NCI-H1092 treated with DMSO at 0.1 percent for 48 hours (cell line): Measurements from ENCODE around the gene NAV1.
"Not testable (repeated sequence)": the region's sequence is repeated elsewhere in the genome, so short reads cannot be mapped to it uniquely, and the experiment has no call there.

ENCODE experiments used
- DNase-seq: peaks from one replicate; lab custom pipeline; 2025; lab: John Stamatoyannopoulos, UW

NAV1 gene

DNA sequence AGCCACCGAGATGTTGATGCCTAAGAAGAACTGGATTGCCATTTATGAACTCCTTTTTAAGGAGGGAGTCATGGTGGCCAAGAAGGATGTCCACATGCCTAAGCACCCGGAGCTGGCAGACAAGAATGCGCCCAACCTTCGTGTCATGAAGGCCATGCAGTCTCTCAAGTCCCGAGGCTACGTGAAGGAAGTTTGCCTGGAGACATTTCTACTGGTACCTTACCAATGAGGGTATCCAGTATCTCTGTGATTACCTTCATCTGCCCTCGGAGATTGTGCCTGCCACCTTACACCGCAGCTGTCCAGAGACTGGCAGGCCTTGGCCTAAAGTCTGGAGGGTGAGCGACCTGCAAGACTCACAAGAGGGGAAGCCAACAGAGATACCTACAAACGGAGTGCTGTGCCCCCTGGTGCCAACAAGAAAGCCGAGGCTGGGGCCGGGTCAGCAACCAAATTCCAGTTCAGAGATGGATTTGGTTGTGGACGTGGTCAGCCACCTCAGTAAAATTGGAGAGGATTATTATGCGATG is 18.8 kb upstream of the NAV1 start:
- not testable (repeated sequence) for DNase-seq

DNA sequence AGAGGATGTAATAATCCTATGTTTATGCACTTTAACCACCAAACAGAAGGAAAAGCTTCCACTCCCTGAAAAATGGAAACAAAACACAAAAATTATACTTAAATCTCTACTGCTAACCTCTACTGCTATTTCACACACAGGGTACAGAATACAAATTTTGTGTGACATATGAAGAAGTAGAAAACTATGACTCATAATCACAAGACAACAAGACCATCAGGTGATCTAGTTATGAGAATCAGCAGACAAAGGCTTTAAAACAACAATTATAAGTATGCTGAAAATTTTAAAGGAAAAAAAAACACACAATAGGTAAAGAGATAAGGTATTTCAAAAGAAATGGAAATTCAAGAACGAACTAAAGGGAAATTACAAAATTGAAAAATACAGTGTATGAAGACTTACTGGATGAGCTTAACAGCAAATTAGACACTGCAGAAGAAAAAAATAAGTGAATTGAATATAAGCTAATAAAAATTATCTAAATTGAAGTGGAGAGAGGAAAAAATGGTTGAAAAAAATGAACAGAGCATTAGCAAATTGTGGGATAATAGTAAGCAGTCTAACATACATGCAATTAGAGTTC is 13.6 kb upstream of the NAV1 start:
- DNase-seq: no peak

DNA sequence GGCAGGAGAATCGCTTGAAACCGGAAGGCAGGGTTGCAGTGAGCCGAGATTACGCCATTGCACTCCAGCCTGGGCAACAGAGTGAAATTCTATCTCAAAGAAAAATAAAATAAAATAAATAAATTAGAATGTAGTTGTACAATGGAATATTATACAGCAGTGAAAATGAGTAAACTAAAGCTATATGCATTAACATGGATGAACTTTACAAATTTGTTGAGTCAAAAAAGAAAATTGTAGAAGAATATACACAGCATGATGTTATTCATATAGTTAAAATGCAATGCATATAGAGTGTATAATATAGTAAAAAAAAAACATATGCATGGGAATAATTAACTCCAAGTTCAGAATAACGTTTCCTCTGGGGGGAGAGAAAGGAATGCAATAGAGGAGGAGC is 11.0 kb upstream of the NAV1 start:
- no peak for DNase-seq

DNA sequence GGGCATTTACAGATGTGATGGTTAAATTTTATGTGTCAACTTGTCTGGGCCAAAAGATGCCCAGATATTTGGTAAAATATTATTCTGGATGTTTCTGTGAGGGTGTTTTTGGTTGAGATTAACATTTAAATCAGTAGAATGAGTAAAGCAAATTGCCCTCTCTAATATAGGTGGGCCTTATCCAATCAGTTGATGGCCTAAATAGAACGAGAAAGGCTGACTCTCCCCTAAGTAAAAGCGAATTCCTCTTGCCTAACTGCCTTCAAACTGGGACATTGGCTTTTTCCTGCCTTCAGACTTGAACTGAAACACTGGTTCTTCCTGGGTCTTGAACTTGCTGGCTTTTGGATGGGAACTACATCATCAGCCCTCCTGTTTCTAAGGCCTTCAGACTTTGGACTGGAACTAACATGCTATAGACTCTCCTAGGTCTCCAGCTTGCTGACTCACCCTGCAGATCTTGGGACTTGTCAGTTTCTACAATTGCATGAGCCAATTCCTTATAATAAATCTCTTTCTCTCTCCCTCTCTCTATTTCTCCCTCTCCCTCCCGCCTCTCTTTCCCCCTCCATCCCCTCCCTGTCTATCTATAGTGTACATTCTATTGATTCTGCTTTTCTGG is 10.2 kb upstream of the NAV1 start:
- no peak for DNase-seq

DNA sequence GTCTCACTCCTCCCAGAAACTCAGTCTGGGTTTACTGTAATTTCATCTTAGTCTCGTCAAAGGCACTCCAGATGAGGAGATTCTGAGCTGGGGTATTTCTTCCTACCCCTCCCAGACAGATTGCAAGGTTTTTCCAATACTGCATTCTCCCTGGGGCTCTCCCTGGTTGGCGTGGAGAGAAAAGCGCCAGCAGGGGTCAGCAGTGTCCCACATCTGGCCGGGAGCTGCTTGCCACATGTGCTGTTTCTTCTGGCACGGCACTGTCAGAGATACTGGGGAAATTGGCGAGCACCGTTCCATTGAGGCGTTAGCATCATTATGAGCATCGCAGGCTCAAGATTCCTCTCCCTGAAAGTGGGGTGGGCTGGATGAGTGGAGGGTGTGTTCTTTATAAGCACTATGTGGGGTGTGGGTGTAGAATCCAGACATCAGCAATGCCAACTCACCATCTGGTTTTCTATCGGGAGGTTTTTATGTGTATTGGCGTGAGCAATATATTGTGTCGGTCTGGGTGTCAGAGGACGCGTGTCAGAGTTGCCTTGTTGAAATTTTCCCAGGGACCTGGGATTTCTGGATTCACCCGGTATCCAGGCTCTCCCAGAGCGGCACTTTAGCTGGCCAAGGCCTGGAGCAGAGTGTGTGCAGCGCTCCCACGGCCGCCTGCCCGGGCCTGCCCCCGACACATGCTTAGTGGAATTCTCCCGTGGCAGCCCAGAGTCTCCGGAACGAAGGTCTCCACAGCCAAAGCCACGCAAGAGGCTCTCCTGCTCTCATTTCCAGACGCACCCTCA is 8.0 kb upstream of the NAV1 start:
- peak; percentile 57 for DNase-seq

DNA sequence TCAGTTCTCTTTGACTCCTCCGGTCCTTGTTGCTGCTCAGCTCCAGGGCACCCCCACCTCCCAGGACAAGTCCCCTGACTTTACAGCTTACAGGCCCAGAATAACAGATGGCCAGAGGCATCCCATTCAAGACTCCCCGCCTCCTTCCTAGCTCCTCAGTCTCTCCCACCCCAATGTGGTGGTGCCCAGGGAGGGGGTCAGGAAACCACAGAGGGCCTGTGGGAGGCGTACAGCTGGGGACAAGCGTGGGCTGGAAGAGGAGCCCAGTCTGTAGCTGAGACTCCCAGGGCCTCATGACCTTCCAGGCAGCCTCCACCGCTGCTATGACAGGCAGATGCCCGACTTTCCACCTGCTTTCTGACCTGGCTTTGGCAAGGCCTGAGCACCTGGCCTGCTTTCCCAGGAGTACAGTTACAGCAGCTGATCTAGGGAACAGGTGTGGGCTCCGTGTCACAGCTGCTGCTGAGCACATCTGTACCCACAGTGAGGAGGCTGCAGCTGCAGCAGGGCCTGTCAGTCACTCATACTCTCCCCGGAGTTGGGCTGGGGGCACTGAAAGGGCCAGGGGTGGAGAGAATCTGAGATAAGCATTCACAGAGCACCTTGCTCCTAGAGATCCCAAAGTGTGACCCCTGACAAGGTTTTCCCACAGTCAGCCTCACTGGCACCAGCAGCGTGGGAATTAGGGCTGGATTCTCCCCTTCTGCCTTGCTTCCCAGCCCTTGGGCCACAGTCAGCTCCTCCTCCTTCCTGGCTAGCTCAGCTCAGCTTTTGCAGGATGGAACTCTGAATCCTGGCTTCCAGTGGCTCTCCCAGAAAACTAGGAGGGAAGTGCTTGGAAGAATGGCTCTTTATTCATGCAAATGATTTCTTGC is 7.1 kb upstream of the NAV1 start:
- peak; percentile 33 for DNase-seq

DNA sequence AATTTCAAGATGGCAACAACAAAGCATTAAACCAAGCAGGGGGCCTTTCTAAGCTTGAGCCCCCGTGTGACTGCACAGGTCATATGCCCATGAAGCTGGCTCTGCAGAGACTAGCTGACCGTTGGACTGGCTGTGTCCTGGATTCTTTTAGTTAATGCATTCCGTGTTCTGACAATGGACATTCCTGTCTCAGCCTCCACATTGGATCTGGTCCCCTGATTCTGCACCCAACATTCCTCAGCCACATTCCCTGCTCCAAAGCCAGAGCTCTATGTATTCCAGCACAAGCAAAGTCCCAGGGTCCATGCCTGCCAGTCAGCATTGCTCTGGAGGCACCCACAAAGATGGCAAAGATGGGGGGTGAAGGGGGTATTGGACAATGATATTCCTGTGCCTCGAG is 5.1 kb upstream of the NAV1 start:
- no peak for DNase-seq

DNA sequence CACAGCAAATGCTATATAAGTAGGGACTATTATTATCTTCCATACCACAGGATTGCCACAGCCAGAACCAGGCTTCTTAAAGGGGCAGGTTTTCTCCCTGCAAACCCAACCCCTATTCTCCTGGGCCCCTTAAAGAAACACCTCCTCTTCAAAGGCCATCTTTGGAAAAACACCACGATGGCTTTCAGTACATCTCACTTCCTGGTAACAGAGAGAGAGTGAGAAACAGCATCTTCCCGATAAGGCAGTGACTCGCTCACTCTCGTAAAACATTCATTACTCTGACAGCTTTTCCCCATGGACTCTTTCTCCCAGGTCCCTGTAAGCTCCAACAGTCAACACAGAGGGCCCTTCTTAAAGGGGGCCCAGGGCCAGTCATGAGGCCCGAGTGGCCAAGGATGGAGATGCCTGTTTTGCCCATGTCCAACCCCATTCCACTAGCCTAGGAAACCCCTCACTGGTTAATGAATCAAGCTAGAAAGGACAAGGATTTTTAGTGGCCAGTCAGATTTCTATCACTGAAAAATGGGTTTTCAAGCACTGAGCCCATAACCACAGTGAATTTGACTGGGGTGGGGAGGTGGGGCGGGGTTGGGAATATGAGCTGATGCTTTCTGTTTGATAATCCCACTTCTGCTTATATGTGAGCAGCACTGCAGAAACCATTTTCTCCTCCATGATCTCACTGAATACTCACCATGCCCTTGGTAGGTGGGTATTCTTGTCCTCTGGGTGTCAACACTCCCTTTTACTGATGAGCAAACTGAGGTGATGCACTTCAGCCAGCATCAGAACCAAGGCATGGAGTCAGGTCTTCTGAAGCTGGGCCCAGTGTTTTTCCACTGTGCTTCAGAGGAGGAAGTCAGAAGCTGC is 3.6 kb upstream of the NAV1 start:
- DNase-seq: no peak

DNA sequence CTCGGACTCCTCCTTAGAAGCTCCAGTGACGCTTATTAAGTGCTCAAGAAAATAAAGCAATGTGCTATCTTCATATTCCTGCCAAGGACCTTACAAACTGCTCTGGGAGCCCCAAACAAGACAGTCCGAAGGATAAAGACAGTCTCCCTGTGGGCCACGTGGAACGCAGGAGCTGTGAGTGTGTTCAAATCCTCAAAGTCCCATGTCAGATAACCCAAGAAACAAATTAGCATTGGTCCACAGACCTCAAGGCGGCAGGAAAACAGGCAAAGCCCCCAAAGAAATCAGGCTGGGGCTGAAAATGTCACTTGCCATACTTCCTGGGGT is 3.0 kb upstream of the NAV1 start:
- DNase-seq: no peak

DNA sequence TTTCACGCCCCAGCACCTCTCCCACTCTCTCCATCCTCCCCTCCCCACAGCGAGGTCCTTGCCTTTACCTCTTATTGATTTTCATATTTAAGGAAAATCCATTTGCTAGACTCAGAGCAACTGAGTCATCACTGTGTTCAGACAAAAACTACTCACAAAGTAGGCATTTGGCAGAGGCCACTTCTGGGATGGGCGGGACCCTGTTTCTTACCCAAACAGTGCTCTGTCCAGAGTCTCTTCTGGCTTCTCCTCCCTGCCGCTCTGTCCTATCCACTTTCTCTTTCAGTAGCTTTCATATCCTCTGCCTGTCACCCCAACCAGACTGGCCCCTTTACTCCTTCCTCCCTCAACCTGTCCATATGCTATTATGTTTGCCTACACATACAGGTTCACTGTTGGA is 2.4 kb upstream of the NAV1 start:
- DNase-seq: no peak

DNA sequence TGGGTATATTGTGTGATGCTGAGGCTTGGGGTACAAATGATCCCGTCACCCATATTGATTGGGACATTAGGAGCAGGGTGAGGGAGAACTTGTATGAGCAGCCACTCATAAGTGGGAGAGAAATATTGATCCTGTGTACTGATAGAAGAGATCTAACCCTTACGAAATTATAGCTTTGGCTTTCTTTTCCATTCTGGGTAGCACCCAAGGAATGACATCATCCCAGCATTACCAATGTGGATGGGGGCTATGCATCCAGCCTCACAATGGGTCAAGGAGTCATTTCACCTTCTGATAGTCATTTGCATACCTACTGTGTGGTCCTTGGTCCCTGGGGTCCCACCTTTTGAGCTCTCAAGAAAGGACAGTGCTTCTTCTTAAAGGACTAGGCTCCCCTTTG is 1.9 kb upstream of the NAV1 start:
- no peak for DNase-seq

DNA sequence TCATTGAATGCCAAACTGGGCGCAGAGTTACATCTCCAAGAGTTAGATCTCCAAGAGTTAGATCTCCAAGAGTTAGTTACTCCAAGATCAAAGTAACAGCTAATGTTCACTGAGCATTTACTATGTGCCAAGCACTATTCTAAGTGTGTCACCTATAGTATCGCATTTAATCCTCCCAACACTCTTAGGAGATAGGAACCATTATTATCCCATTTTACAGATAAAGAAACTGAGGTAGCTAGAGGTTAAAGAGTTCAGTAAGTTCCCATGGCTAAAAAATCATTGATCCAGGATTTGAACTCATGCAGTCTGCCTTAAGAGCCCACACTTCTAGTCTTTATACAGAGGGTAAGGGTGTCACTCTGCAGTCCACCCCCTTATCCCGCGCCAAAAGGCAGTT is 1.5 kb upstream of the NAV1 start:
- DNase-seq: no peak

DNA sequence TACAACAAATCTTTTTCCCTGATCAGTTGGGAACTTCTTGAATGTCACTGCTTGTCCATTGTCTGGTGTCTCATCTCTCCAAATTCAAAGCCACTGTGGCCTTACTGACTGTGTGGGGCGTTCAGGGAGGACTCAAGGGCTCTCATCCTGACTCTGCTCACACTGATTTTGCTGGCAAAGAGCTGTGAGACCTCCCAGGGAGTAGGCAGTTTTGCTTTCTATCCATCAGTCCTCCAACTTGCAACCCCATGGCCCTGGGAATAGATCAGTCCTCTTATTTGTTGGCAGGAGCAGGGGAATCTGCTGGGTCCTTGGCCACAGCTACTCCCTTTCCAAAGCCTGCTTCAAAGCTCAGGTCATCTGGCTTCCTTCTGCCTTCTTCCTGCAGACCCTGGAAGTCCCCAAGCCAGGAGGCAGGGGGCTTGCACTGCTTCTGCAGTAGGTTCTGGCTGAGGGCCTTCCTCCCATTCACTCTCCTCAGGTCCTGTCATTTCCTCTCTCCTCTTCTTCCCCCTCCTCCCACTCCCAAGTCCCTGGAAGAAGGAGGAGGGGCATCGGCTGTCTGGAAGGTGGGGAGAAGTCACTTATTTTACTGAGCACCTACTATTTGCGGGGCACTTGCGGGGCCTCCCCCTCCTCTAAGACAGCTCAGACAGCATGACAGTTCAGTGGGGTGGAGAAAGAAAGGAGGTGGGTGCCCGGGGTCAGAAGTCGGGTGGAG is 876 bp upstream of the NAV1 start:
- DNase-seq: no peak

DNA sequence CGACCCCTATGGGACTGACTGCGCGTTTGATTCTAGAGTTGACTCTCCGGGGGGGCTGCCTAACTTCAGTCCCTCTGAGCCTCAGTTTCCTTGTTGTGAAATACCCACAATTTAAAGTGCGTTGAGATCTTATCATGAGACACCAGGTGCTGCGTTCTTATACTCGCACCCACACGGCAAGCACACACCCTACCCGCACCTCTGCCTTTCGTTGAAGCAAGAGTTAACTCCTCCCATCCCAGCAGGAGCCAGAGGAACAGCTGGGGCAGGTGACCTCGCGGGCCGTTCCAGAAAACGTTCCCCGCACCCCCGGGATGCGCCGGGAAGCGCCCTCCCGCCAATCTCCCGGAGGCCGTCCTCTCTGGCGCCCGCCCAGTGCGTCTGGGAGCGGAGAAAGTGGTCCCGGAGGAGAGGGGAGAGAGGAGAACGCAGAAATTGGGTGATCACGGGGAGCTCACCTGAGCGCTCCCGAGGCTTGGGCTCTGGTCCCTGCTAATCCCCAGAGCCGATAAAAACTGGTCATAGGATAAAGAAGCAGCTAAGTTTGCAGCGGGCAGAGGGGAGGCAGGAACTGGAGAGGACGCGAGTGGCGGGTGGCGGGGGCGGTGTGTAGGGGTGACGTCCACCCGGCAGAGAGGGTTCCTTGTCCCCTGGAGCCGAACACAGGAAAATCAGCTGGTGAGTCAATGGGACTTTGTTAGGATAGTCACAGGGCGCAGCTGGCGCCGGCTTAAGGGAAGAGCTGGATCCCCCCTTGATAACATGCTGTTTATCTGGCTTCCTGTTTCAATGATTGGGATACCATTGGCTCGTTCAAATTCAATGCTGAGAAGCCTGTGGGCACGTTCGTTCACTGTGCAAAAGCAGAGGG is 869 bp downstream of the NAV1 start:
- peak; percentile 60 for DNase-seq

DNA sequence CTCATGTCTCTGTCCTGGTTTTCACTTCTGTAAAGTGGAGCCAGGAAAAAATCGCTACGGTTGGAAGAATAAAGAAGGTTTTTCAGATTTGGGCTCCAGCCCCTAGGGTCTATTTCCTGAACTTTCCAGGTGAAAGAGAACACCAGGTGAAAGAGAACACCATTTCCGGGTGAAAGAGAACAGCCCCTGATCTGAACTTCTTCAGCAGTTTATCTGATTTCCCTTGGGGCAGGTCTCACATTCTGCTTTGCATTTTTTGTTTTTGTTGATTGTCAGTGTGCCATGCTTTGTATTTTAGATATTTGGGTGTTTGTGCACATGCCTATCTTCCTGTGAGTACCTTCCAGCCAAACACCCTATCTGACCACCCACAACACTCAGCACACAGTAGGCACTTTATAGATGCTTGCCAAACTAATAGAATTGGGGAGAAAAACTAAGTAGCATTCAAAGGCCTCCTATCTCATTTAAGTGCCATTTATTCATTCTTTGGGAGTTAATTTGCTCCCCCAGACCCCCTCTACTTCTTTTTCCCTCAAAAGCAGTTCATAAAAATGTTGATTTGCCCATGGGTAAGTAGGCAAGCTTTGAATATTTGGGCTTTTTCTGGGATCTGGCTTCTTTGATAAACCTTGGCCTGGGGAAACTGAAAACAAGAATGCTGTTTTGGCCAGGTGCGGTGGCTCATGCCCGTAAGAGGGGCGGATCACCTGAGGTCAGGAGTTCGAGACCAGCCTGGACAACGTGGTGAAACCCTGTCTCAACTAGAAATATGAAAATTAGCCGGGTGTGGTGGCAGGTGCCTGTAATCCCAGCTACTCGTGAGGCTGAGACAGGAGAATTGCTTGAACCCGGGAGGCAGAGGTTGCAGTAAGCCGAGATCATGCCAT is 2.2 kb downstream of the NAV1 start:
- DNase-seq: no peak

DNA sequence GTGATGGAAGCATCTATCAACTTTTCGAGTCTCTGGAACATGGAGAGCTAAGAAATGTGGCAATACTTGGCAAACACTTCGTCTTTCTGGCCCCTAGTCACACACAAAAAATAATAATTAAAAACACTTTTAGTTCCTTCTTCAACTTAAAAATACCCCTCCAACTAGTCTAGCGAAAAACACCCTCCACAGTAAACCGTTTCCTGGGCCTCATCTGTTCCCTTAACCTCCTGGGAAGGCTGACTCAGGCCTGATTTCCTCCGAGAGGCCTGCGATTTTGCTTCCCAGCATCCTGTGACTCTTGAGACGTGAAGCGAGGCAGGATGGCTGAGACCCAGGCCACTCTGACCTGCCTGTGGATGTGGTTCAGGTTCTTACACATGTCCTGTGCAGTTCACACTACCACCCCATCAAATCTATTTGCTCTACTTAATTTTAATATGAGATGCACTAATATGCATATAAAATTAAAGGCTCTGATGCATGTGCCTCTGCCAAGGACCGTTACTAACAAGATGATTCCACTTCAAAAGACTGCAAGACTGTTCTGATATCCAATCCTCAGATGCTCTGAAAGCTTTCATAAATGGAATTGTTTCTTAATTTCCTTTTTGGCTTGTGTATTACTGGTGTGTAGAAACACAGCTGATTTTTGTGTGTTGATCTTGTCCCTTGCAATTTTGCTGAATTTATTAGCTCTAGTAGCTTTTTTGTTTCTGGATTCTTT is 3.5 kb downstream of the NAV1 start:
- no peak for DNase-seq

DNA sequence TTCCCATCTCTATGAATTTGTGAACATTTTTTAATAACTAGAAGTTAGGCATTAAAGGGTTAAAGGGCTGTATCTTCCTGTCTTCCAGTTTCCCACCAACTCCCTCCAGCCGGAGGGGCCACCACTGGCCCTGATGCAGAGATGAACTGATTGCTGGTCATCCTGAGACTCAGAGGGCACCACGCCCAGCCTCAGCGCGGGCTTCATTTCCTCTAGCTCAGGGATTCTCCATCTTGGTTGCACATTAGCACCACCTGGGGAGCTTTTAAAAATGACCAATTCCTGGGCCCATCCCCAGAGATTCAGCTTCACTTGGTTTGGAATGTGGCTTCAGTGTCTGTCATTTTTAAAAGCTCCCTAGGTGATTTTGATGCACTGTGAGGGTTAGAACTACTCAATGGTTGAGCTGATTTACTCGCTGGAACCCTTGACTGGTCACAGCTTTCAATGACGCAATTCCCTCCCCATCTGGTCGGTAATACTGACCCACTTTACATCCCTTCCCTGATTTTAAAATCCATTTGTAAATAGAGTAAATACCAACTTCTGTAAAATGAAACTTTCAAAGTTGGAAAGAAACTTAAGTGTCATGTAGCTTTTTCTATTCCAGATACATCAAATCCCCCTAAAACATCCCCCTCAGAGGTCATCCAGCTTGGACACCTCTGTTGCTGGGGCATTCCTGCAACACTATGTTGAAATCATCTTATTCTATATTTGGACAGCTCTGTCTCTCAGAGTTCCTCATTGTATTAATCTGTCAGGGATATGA is 5.1 kb downstream of the NAV1 start:
- no peak for DNase-seq
